Parathyroid adenoma (tissue), 2 donors: ENCODE data around the gene BRME1.

ENCODE experiments used
- H2AFZ ChIP-seq: fragments of 300-600 bp; sonication (generic); one replicate; pipeline ENCODE4 v1.7.0; 2017; ENCODE audit warnings: antibody characterized with exemption, mild to moderate bottlenecking
- H3K27ac ChIP-seq: fragments of 300-600 bp; sonication (generic); one replicate; pipeline ENCODE4 v1.7.0; 2017
- H3K27me3 ChIP-seq: fragments of 300-600 bp; sonication (generic); one replicate; pipeline ENCODE4 v1.7.0; 2017; ENCODE audit warnings: low read length; ENCODE audit not compliant: control insufficient read depth, insufficient read depth
- H3K36me3 ChIP-seq: fragments of 300-600 bp; sonication (generic); one replicate; pipeline ENCODE4 v1.7.0; 2017; ENCODE audit warnings: low read length; ENCODE audit not compliant: control insufficient read depth, insufficient read depth
- H3K4me1 ChIP-seq: fragments of 300-600 bp; sonication (generic); one replicate; pipeline ENCODE4 v1.7.0; 2017; ENCODE audit warnings: control low read depth
- H3K4me2 ChIP-seq: fragments of 300-600 bp; sonication (generic); one replicate; pipeline ENCODE4 v1.7.0; 2017; ENCODE audit warnings: low read length
- H3K4me3 ChIP-seq: fragments of 300-600 bp; sonication (generic); one replicate; pipeline ENCODE4 v1.7.0; 2017; ENCODE audit warnings: low read depth, low read length
- H3K79me2 ChIP-seq: fragments of 300-600 bp; sonication (generic); one replicate; pipeline ENCODE4 v1.7.0; 2017; ENCODE audit warnings: control low read depth
- H3K9ac ChIP-seq: fragments of 300-600 bp; sonication (generic); one replicate; pipeline ENCODE4 v1.7.0; 2017; ENCODE audit warnings: mild to moderate bottlenecking
- H3K9me3 ChIP-seq: fragments of 300-600 bp; sonication (generic); one replicate; pipeline ENCODE4 v1.7.0; 2017; ENCODE audit warnings: low read length; ENCODE audit not compliant: control insufficient read depth
- TF ChIP-seq, protein P1 (sequence below): fragments of 300-600 bp; sonication (generic); IDR thresholded peaks from one replicate; pipeline ENCODE4 v1.7.0; 2017; ENCODE audit warnings: antibody characterized with exemption, mild to moderate bottlenecking
- donor health status: primary hyperparathyroidism.

The BRME1 gene

GRCh38 chr19:13882836-13883235, 23.1 kb downstream of the BRME1 start:
- Histone ChIP-seq H3K4me1 (peaks cover 7% of the 10 kb centered on the region), H2AFZ (no peak overlapping the region), H3K4me3 (no peak overlapping the region), H3K79me2 (no peaks in the 10 kb centered on the region), H3K9me3 (no peaks in the 10 kb centered on the region), H3K27me3 (no peaks in the 10 kb centered on the region), H3K36me3 (no peaks in the 10 kb centered on the region), H3K4me2 (no peak overlapping the region), H3K9ac (no peak overlapping the region), H3K27ac (no peak overlapping the region)
- TF ChIP-seq, protein P1, sequence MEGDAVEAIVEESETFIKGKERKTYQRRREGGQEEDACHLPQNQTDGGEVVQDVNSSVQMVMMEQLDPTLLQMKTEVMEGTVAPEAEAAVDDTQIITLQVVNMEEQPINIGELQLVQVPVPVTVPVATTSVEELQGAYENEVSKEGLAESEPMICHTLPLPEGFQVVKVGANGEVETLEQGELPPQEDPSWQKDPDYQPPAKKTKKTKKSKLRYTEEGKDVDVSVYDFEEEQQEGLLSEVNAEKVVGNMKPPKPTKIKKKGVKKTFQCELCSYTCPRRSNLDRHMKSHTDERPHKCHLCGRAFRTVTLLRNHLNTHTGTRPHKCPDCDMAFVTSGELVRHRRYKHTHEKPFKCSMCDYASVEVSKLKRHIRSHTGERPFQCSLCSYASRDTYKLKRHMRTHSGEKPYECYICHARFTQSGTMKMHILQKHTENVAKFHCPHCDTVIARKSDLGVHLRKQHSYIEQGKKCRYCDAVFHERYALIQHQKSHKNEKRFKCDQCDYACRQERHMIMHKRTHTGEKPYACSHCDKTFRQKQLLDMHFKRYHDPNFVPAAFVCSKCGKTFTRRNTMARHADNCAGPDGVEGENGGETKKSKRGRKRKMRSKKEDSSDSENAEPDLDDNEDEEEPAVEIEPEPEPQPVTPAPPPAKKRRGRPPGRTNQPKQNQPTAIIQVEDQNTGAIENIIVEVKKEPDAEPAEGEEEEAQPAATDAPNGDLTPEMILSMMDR, result no peak

- Histone ChIP-seq H3K9ac (no peak overlapping the region), H3K27ac (no peak overlapping the region), H2AFZ (no peak overlapping the region), H3K9me3 (no peaks in the 10 kb centered on the region), H3K4me3 (no peak overlapping the region), H3K27me3 (no peaks in the 10 kb centered on the region), H3K79me2 (no peaks in the 10 kb centered on the region), H3K36me3 (no peaks in the 10 kb centered on the region), H3K4me1 (peaks cover 7% of the 10 kb centered on the region), H3K4me2 (no peak overlapping the region)
- TF ChIP-seq, protein P1, result no peak
Measured at GRCh38 chr19:13882419-13882795, 23.5 kb downstream of the BRME1 start.

DNA sequence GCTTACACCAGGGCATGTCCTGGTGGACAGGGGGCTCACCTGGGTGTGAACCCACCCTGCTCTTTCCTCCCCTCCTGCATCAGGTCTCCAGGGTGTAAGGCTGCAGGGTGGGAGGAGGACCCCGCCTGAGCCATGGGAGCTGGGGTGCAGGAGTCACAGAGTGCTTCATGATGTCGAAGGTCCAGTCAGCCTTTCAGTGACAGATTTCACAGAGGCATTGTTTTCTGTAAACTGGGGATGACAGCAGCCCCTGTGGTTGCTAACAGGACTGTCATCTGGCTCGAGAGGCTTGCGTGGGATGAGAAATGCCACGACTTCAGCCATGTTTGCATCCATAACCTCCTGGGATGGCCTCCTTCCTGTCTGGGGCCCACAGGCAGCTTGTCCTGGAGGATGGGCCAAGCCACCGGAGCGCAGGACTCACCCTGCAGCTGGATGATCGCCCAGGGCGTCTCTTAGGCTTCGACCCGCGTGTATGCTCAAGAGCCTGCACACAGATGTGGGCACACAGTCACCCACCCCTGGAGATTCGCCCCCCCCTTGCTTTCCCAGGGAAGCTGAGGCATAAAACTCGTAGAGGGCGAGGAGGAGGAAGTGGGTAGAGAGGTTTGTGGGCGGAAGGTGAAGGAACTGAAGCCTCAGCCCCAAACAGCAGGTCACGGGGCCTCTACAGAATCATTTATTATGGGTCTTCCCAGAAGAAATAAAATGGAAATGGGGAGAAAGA, 24.1 kb downstream of the BRME1 start:
- Histone ChIP-seq H3K4me3 (no peak overlapping the region), H3K27me3 (no peaks in the 10 kb centered on the region), H3K4me2 (no peak overlapping the region), H3K9me3 (no peaks in the 10 kb centered on the region), H2AFZ (peak overlapping the region; percentile 76), H3K4me1 (peaks cover 7% of the 10 kb centered on the region), H3K79me2 (no peaks in the 10 kb centered on the region), H3K27ac (no peak overlapping the region), H3K9ac (no peak overlapping the region), H3K36me3 (no peaks in the 10 kb centered on the region)
- TF ChIP-seq, protein P1, result no peak

GRCh38 chr19:13881251-13881691, 24.6 kb downstream of the BRME1 start:
- Histone ChIP-seq H3K9ac (no peak overlapping the region), H3K9me3 (no peaks in the 10 kb centered on the region), H3K4me3 (no peak overlapping the region), H3K27ac (no peak overlapping the region), H3K4me2 (no peak overlapping the region), H3K27me3 (no peaks in the 10 kb centered on the region), H3K79me2 (no peaks in the 10 kb centered on the region), H3K36me3 (no peaks in the 10 kb centered on the region), H3K4me1 (peaks cover 7% of the 10 kb centered on the region), H2AFZ (no peak overlapping the region)
- TF ChIP-seq, protein P1, result no peak
